IPS-18c (cell line): ENCODE data around the gene WIPF3.

Experiments
- H3K4me3 ChIP-seq: 2 replicates; pipeline ENCODE4 v1.7.0; 2013; ENCODE audit warnings: low read depth, mild to moderate bottlenecking, low read length, moderate library complexity; ENCODE audit not compliant: insufficient read depth
- H3K9me3 ChIP-seq: one replicate; pipeline ENCODE4 v1.6.1; 2013; ENCODE audit warnings: mild to moderate bottlenecking, low read length, moderate library complexity; ENCODE audit not compliant: control insufficient read depth, insufficient read depth

Gene WIPF3

GRCh38 chr7:29806208-29806994 lies at the start of gene WIPF3:
WIPF3 (plus strand) TSS chr7:29806508; CDS start chr7:29834725, 28,217 bp downstream.
- H3K9me3 ChIP-seq, result no peaks in the 10 kb centered on the region
- H3K4me3 ChIP-seq, result peak within 1 kb of the TSS; percentile 73

- no peak overlapping the region for H3K4me3 ChIP-seq
- H3K9me3 ChIP-seq, result no peaks in the 10 kb centered on the region
Observed at GRCh38 chr7:29763266-29763665, 43.0 kb upstream of the WIPF3 start.

GRCh38 chr7:29764227-29764626 lies 42.1 kb upstream of the WIPF3 start:
- Histone ChIP-seq H3K9me3 (no peaks in the 10 kb centered on the region), H3K4me3 (no peak overlapping the region)

- H3K4me3 ChIP-seq, result peak overlapping the region; percentile 28; the same call in 1 of the 2 replicates
- no peaks in the 10 kb centered on the region for H3K9me3 ChIP-seq
Observed at GRCh38 chr7:29765490-29765889, 40.8 kb upstream of the WIPF3 start.

GRCh38 chr7:29770371-29770770 lies 35.9 kb upstream of the WIPF3 start:
- H3K4me3 ChIP-seq, result no peak overlapping the region
- no peaks in the 10 kb centered on the region for H3K9me3 ChIP-seq

GRCh38 chr7:29771081-29771816 lies 35.1 kb upstream of the WIPF3 start:
- H3K9me3 ChIP-seq, result no peaks in the 10 kb centered on the region
- H3K4me3 ChIP-seq, result no peak overlapping the region

GRCh38 chr7:29779017-29779416 lies 27.3 kb upstream of the WIPF3 start:
- Histone ChIP-seq H3K4me3 (no peak overlapping the region), H3K9me3 (no peaks in the 10 kb centered on the region)

GRCh38 chr7:29780346-29780745 lies 26.0 kb upstream of the WIPF3 start:
- no peaks in the 10 kb centered on the region for H3K9me3 ChIP-seq
- H3K4me3 ChIP-seq, result no peak overlapping the region

GRCh38 chr7:29783671-29784070 lies 22.6 kb upstream of the WIPF3 start:
- no peaks in the 10 kb centered on the region for H3K9me3 ChIP-seq
- H3K4me3 ChIP-seq, result no peak overlapping the region

- no peak overlapping the region for H3K4me3 ChIP-seq
- H3K9me3 ChIP-seq, result no peaks in the 10 kb centered on the region
Observed at GRCh38 chr7:29793507-29793906, 12.8 kb upstream of the WIPF3 start.

- no peak overlapping the region for H3K4me3 ChIP-seq
- H3K9me3 ChIP-seq, result no peaks in the 10 kb centered on the region
Observed at GRCh38 chr7:29794959-29795629, 11.2 kb upstream of the WIPF3 start.

- Histone ChIP-seq H3K9me3 (no peaks in the 10 kb centered on the region), H3K4me3 (no peak overlapping the region)
Observed at GRCh38 chr7:29795696-29796580, 10.4 kb upstream of the WIPF3 start.

- H3K9me3 ChIP-seq, result no peaks in the 10 kb centered on the region
- H3K4me3 ChIP-seq, result no peak overlapping the region
Observed at GRCh38 chr7:29797112-29797944, 9.0 kb upstream of the WIPF3 start.

- H3K4me3 ChIP-seq, result no peak overlapping the region
- H3K9me3 ChIP-seq, result no peaks in the 10 kb centered on the region
Observed at GRCh38 chr7:29798422-29798821, 7.9 kb upstream of the WIPF3 start.

GRCh38 chr7:29801929-29802328 lies 4.4 kb upstream of the WIPF3 start:
- Histone ChIP-seq H3K9me3 (no peaks in the 10 kb centered on the region), H3K4me3 (no peak overlapping the region)

- Histone ChIP-seq H3K9me3 (no peaks in the 10 kb centered on the region), H3K4me3 (no peak overlapping the region)
Observed at GRCh38 chr7:29805031-29805430, 1.3 kb upstream of the WIPF3 start.
